ENCODE measurements around the gene GPR63. TPM values are rescaled to one million over a fixed set of nuclear protein-coding genes. Genes with fewer than 3 reads are reported as not detected.

The GPR63 gene
- total RNA-seq, 1 donor from 2014 or later = 1.5 TPM

GRCh38 chr6:96786336-96786735, 50.9 kb downstream of the GPR63 start:
- H3K4me3 ChIP-seq (ENCODE audit: low read depth, low read length) = no peak overlapping the region
- no peaks in the 10 kb centered on the region for H3K36me3 ChIP-seq (ENCODE audit: control insufficient read depth, insufficient read depth, low read length)
- DNase-seq (ENCODE audit: low read depth) = no peak
- no peak for TF ChIP-seq CTCF (IDR thresholded peaks at IDR 0.05; ENCODE audit: insufficient read depth, low read length, poor library complexity, severe bottlenecking)
- no peaks in the 10 kb centered on the region for H3K27me3 ChIP-seq (ENCODE audit: control insufficient read depth, insufficient read depth, low read length)

- no peaks in the 10 kb centered on the region for H3K36me3 ChIP-seq (ENCODE audit: control insufficient read depth, insufficient read depth, low read length)
Measured at GRCh38 chr6:96784650-96785049, 52.6 kb downstream of the GPR63 start.

GRCh38 chr6:96783307-96783706, 54.0 kb downstream of the GPR63 start:
- Histone ChIP-seq H3K27me3 (ENCODE audit: control insufficient read depth, insufficient read depth, low read length) (no peaks in the 10 kb centered on the region), H3K4me3 (ENCODE audit: low read depth, low read length) (no peak overlapping the region), H3K36me3 (ENCODE audit: control insufficient read depth, insufficient read depth, low read length) (no peaks in the 10 kb centered on the region)
- no peak for DNase-seq (ENCODE audit: low read depth)
- no peak for TF ChIP-seq CTCF (IDR thresholded peaks at IDR 0.05; ENCODE audit: insufficient read depth, low read length, poor library complexity, severe bottlenecking)

More at GRCh38 chr6:96784650-96785049, 52.6 kb downstream of the GPR63 start:
- DNase-seq (ENCODE audit: low read depth) = no peak
- no peaks in the 10 kb centered on the region for H3K27me3 ChIP-seq (ENCODE audit: control insufficient read depth, insufficient read depth, low read length)
- no peak overlapping the region for H3K4me3 ChIP-seq (ENCODE audit: low read depth, low read length)
- TF ChIP-seq CTCF (IDR thresholded peaks at IDR 0.05; ENCODE audit: insufficient read depth, low read length, poor library complexity, severe bottlenecking) = no peak

GRCh38 chr6:96781557-96781956, 55.7 kb downstream of the GPR63 start:
- no peak overlapping the region for H3K4me3 ChIP-seq (ENCODE audit: low read depth, low read length)
- no peaks in the 10 kb centered on the region for H3K27me3 ChIP-seq (ENCODE audit: control insufficient read depth, insufficient read depth, low read length)
- no peak for TF ChIP-seq CTCF (IDR thresholded peaks at IDR 0.05; ENCODE audit: insufficient read depth, low read length, poor library complexity, severe bottlenecking)
- H3K36me3 ChIP-seq (ENCODE audit: control insufficient read depth, insufficient read depth, low read length) = no peaks in the 10 kb centered on the region
- no peak for DNase-seq (ENCODE audit: low read depth)

- no peak for TF ChIP-seq CTCF (IDR thresholded peaks at IDR 0.05; ENCODE audit: insufficient read depth, low read length, poor library complexity, severe bottlenecking)
- Histone ChIP-seq H3K27me3 (ENCODE audit: control insufficient read depth, insufficient read depth, low read length) (no peaks in the 10 kb centered on the region), H3K36me3 (ENCODE audit: control insufficient read depth, insufficient read depth, low read length) (no peaks in the 10 kb centered on the region), H3K4me3 (ENCODE audit: low read depth, low read length) (no peak overlapping the region)
- DNase-seq (ENCODE audit: low read depth) = no peak
Measured at GRCh38 chr6:96777113-96777512, 60.2 kb downstream of the GPR63 start.

GRCh38 chr6:96775727-96776400, 61.4 kb downstream of the GPR63 start:
- no peak for TF ChIP-seq CTCF (IDR thresholded peaks at IDR 0.05; ENCODE audit: insufficient read depth, low read length, poor library complexity, severe bottlenecking)
- H3K27me3 ChIP-seq (ENCODE audit: control insufficient read depth, insufficient read depth, low read length) = no peaks in the 10 kb centered on the region
- no peak for DNase-seq (ENCODE audit: low read depth)
- H3K4me3 ChIP-seq (ENCODE audit: low read depth, low read length) = no peak overlapping the region
- H3K36me3 ChIP-seq (ENCODE audit: control insufficient read depth, insufficient read depth, low read length) = no peaks in the 10 kb centered on the region

Measured in kidney epithelial cell (primary cell).